Tibial artery (tissue), 4 donors: ENCODE results near the gene STH.

Source experiments
- DNase-seq, 2 donors: peaks; one replicate each; pipeline ENCODE4 v3.0.0-alpha.2; 2019
- H3K27ac ChIP-seq, 2 donors: fragments of 200-600 bp; sonication (generic) in 1 of 2; 1 replicate in 1 of 2; 2 replicates in 1 of 2; pipeline ENCODE4 v1.5.1; 2018 to 2019; ENCODE audit warnings: mild to moderate bottlenecking in 1 of 2
- H3K27me3 ChIP-seq, 2 donors: fragments of 200-600 bp; sonication (generic) in 1 of 2; one replicate each; pipeline versions ENCODE4 v1.5.1 to v1.6.0; 2016 to 2019
- H3K36me3 ChIP-seq, 3 donors: fragments of 200-600 bp; sonication (generic) in 2 of 3; one replicate each; pipeline ENCODE4 v1.5.1; 2016 to 2019; ENCODE audit warnings: mild to moderate bottlenecking in 2 of 3
- H3K4me1 ChIP-seq, 4 donors: fragments of 200-600 bp; sonication (generic) in 2 of 4; 1 replicate in 3 of 4; 2 replicates in 1 of 4; pipeline ENCODE4 v1.5.1; 2016 to 2019
- H3K4me3 ChIP-seq, 2 donors: fragments of 200-600 bp; sonication (generic) in 1 of 2; 1 replicate in 1 of 2; 2 replicates in 1 of 2; pipeline ENCODE4 v1.5.1; 2018 to 2019; ENCODE audit warnings: mild to moderate bottlenecking in 2 of 2
- H3K9me3 ChIP-seq, 3 donors: fragments of 200-600 bp; sonication (generic) in 1 of 3; one replicate each; pipeline ENCODE4 v1.5.1; 2016 to 2019
- intact Hi-C: fragments of 100-400 bp; cut with DNase I; formaldehyde crosslinking; loops from one replicate; pipeline ENCODE4 v1.15.0; 2023; ENCODE audit warnings: low total_unique reads
- TF ChIP-seq, protein P1 (sequence below), 2 experiments: fragments of 200-600 bp in 1 of 2; fragments of 450-650 bp in 1 of 2; IDR thresholded peaks; one replicate each; pipeline ENCODE4 v1.5.1; 2017 to 2019; ENCODE audit warnings: antibody characterized with exemption in 2 of 2, mild to moderate bottlenecking in 1 of 2, moderate library complexity in 1 of 2

STH gene

DNA sequence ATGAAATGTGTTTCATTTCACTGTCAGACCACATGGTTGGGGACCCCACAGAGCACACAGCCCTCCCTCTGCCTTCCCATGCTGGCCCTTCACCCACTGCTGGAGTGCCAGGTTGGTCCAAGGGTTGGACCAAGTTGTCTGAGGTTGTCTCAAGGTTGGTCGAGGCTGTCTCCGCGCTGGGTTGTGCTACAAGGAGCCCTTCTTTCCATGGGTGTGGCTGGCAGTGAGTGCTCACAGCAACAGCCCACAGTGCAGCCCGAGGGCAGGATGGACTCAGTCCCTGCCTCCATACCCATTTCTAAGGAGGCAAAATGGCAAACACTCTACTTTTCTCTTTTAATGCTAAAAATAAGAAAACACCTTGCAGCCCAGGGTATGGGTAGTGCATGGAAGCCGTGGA is 35.8 kb upstream of the STH start:
- H3K27ac ChIP-seq: no peak overlapping the region
- intact Hi-C loops: no loop called here
- no peaks in the 10 kb centered on the region for H3K4me1 ChIP-seq
- TF ChIP-seq, protein P1, sequence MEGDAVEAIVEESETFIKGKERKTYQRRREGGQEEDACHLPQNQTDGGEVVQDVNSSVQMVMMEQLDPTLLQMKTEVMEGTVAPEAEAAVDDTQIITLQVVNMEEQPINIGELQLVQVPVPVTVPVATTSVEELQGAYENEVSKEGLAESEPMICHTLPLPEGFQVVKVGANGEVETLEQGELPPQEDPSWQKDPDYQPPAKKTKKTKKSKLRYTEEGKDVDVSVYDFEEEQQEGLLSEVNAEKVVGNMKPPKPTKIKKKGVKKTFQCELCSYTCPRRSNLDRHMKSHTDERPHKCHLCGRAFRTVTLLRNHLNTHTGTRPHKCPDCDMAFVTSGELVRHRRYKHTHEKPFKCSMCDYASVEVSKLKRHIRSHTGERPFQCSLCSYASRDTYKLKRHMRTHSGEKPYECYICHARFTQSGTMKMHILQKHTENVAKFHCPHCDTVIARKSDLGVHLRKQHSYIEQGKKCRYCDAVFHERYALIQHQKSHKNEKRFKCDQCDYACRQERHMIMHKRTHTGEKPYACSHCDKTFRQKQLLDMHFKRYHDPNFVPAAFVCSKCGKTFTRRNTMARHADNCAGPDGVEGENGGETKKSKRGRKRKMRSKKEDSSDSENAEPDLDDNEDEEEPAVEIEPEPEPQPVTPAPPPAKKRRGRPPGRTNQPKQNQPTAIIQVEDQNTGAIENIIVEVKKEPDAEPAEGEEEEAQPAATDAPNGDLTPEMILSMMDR (IDR thresholded peaks at IDR 0.05): no peak
- H3K4me3 ChIP-seq: no peak overlapping the region
- no peaks in the 10 kb centered on the region for H3K36me3 ChIP-seq
- H3K27me3 ChIP-seq: peaks cover 0 to 7% of the 10 kb centered on the region in 2 donors
- DNase-seq: no peak
- H3K9me3 ChIP-seq: no peaks in the 10 kb centered on the region

DNA sequence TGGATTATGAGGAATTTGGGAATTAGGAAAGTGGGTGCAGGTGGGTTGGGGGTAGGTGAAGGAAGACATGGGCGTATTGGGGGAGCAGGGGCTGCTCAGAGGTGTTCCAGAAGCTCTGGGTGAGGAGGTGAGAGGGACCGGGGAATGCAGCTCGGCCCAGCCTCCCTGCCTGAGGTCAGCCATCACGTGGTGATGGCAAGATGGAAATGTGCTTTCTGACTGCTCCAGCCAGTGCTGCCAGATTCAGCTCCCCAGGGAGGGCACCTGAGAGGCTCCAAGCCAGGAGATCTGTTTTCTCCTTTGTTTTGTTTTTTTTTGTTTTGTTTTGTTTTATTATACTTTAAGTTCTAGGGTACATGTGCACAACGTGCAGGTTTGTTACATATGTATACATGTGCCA is 35.2 kb upstream of the STH start:
- intact Hi-C loops: no loop called here
- H3K27ac ChIP-seq: no peak overlapping the region
- no peaks in the 10 kb centered on the region for H3K4me1 ChIP-seq
- TF ChIP-seq, protein P1 (IDR thresholded peaks at IDR 0.05): no peak
- H3K4me3 ChIP-seq: no peak overlapping the region
- no peaks in the 10 kb centered on the region for H3K36me3 ChIP-seq
- no peak for DNase-seq
- H3K9me3 ChIP-seq: no peaks in the 10 kb centered on the region
- H3K27me3 ChIP-seq: peaks cover 0 to 10% of the 10 kb centered on the region in 2 donors

DNA sequence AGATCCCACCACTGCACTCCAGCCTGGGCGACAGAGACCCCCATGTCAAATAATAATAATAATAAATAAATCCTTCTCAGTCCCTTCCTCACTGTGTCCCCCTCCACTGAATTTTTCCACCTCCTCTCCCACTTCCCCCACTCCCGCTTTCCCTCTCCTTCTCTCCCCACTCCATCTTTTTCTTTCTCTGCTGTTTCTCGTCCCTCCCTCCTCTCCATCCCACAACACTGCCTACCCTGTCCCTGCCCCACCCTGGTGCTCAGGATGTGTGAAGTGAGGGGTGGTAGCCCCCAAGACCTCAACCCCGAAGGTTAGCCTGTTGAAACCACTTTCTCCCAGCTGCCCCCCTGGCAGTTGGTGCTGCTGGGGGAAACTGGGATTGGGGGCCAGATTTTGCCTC is 34.4 kb upstream of the STH start:
- Histone ChIP-seq H3K36me3 (no peaks in the 10 kb centered on the region), H3K27me3 (peaks cover 0 to 13% of the 10 kb centered on the region in 2 donors), H3K9me3 (no peaks in the 10 kb centered on the region), H3K27ac (no peak overlapping the region), H3K4me1 (no peaks in the 10 kb centered on the region), H3K4me3 (no peak overlapping the region)
- TF ChIP-seq, protein P1 (IDR thresholded peaks at IDR 0.05): no peak
- DNase-seq: no peak
- intact Hi-C loops: no loop called here

DNA sequence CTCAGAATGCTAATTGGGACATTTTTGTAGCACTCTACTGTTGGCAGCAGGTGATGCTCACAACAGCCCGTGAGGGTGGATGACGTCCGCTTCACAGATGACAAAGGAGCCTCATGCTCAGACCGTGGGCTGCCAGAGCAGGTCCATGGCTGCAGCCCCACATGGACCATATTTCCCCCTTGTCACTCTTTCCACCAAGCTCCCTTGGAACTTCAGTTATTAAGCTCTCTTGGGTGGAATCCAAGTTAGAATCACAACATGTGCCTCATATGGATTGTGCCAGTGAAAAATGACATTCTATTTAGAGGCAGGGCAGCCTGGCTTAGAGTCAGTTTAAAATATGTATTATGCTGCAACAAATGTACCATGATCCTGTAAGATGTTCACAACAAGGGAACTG is 33.2 kb upstream of the STH start:
- DNase-seq: no peak
- Histone ChIP-seq H3K27ac (no peak overlapping the region), H3K4me3 (no peak overlapping the region), H3K9me3 (no peaks in the 10 kb centered on the region), H3K27me3 (peaks cover 0 to 13% of the 10 kb centered on the region in 2 donors), H3K4me1 (no peaks in the 10 kb centered on the region), H3K36me3 (no peaks in the 10 kb centered on the region)
- intact Hi-C loops: no loop called here
- TF ChIP-seq, protein P1 (IDR thresholded peaks at IDR 0.05): no peak

DNA sequence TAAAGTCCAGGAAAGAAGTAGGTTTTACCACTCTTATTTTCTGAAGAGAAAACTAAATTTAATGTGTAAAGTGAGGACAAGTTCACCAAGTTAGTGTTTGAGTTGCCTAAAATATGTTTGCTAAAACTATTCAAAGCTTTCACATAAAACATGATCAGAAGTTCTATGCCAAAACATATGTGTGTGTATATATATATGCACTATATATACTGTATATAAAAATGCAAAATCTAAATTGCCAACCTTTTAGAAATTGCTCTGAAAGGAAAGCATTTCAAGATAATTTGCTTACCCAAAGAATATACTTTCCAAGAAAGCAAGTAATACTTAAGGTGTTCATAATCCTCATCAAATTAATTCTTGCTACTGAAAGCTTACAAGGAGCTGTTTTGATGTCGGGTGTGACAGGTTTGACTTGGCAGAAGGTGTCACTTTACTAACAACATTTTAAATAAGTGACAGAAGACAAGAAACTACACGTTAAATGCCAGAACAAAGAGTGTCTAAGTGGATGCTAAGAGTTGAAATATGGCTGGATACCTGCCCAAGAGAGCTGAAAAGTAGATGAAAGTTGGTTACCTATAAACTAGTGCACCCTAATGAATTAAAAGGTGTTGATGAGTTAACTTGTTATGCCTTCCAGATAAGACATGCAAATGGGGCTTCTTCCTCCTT is 32.3 kb upstream of the STH start:
- DNase-seq: no peak
- no peaks in the 10 kb centered on the region for H3K9me3 ChIP-seq
- TF ChIP-seq, protein P1 (IDR thresholded peaks at IDR 0.05): no peak
- H3K36me3 ChIP-seq: no peaks in the 10 kb centered on the region
- no peak overlapping the region for H3K27ac ChIP-seq
- no peak overlapping the region for H3K4me3 ChIP-seq
- intact Hi-C loops: no loop called here
- no peaks in the 10 kb centered on the region for H3K4me1 ChIP-seq
- peaks cover 0 to 13% of the 10 kb centered on the region in 2 donors for H3K27me3 ChIP-seq

DNA sequence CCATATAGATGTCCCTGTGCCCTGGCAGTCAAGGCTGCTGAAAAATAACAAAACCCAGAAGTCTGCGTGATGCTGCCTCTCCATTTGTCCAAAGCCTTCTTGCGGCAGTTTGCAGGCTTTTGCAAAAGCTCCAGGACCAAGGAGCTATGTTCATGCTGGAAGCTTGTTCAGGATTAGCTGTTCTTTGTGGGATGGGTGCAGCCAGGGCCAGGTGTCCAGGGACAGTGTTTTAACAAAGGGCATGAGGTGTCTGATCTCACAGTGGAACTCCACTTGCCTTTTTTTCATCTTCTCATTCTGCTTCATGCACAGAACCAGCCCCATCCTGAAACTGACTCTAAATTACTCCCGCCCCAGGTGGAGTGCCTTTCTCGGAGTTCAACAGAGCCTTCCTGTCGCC is 31.7 kb upstream of the STH start:
- H3K36me3 ChIP-seq: no peaks in the 10 kb centered on the region
- H3K27me3 ChIP-seq: peaks cover 0 to 13% of the 10 kb centered on the region in 2 donors
- no peaks in the 10 kb centered on the region for H3K4me1 ChIP-seq
- DNase-seq: no peak
- H3K4me3 ChIP-seq: no peak overlapping the region
- TF ChIP-seq, protein P1 (IDR thresholded peaks at IDR 0.05): no peak
- intact Hi-C loops: no loop called here
- no peak overlapping the region for H3K27ac ChIP-seq
- no peaks in the 10 kb centered on the region for H3K9me3 ChIP-seq
